Small intestine (tissue), 7 donors: Measurements from ENCODE around the gene SHF. TPM values are rescaled to one million over a fixed set of nuclear protein-coding genes. Genes with fewer than 3 reads are reported as not detected.

Experiments
- DNase-seq, 2 donors: peaks; one replicate each; pipeline versions ENCODE4 v3.0.0 to v3.0.0-alpha.2; 2013
- FAIRE-seq: peaks from 2 replicates; lab custom pipeline; 2012; peaks lifted over from hg19 to GRCh38; lab: Jason Lieb, UNC
- H3K27ac ChIP-seq, 3 donors: one replicate each; pipeline ENCODE4 v1.5.1; 2013; ENCODE audit warnings: low read length in 2 of 3, mild to moderate bottlenecking in 2 of 3, control low read depth in 1 of 3, inconsistent platforms in 1 of 3, low read depth in 1 of 3, moderate library complexity in 1 of 3
- H3K27me3 ChIP-seq, 3 donors: one replicate each; pipeline ENCODE4 v1.6.1; 2013; ENCODE audit warnings: low read length in 3 of 3, inconsistent platforms in 1 of 3; ENCODE audit not compliant: control insufficient read depth in 3 of 3, insufficient read depth in 3 of 3
- H3K36me3 ChIP-seq, 3 donors: one replicate each; pipeline ENCODE4 v1.6.1; 2013; ENCODE audit warnings: low read length in 3 of 3, inconsistent platforms in 1 of 3, low read depth in 1 of 3, mild to moderate bottlenecking in 1 of 3, moderate library complexity in 1 of 3; ENCODE audit not compliant: control insufficient read depth in 3 of 3, insufficient read depth in 2 of 3
- H3K4me1 ChIP-seq, 3 donors: one replicate each; pipeline ENCODE4 v1.6.1; 2013; ENCODE audit warnings: low read length in 2 of 3, inconsistent platforms in 1 of 3, low read depth in 1 of 3, mild to moderate bottlenecking in 1 of 3, moderate library complexity in 1 of 3; ENCODE audit not compliant: control insufficient read depth in 3 of 3, insufficient read depth in 2 of 3
- H3K4me3 ChIP-seq, 3 donors: one replicate each; pipeline ENCODE4 v1.5.1; 2013; ENCODE audit warnings: low read length in 3 of 3, control low read depth in 1 of 3, inconsistent platforms in 1 of 3, low read depth in 1 of 3, mild to moderate bottlenecking in 1 of 3, moderate library complexity in 1 of 3
- H3K9me3 ChIP-seq, 2 donors: one replicate each; pipeline ENCODE4 v1.6.1; 2013; ENCODE audit warnings: low read depth in 1 of 2, low read length in 1 of 2; ENCODE audit not compliant: control insufficient read depth in 2 of 2, insufficient read depth in 1 of 2
- WGBS, 3 donors: extraction: QIAGEN DNeasy Blood & Tissue Kit; methylation state at CpG; one replicate each; pipeline ENCODE4 v1.1.7; 2013; 5-methylcytosine and 5-hydroxymethylcytosine counted together
- polyA plus RNA-seq, 4 donors: library from polyadenylated mRNA; stranded (reverse) in 3 of 4; unstranded in 1 of 4; fragments of 200-250 nt in 3 of 4; fragments of 120-200 nt in 1 of 4; gene quantifications; one replicate each; pipeline versions ENCODE4 v1.2.1 to v1.2.3, GENCODE V29; 2013
- donor health status: healthy with polysubstance abuse.
- donor health status: control.
- donor health status: control.
- donor health status: Bipolar disorder and iron deficiency.
- donor health status: healthy.

The SHF gene
- polyA plus RNA-seq, 4 donors = 9.5 to 25.0 (median 11.6) TPM

DNA sequence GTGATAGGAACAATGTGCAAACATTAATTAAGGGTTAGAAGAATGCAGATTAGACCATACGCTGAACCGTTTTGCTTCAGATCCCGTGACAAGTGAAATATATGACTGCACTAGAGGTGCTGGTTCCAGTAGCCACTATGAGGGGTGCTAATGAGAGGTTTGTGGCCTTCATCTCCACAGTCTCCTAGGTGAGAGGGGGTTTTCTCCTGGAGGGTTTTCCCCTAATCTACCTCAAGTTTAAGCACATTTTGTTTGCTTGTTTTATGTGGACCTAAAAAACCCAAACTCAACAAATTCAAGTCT lies 13.7 kb upstream of the SHF start:
- no peaks in the 10 kb centered on the region for H3K9me3 ChIP-seq
- no peaks in the 10 kb centered on the region for H3K27me3 ChIP-seq
- no peak overlapping the region for H3K4me3 ChIP-seq
- WGBS, 3 donors = 71 to 80% (median 75%) methylated on average over 3 of the region's 3 CpGs
- peaks cover 0 to 11% (median 0%) of the 10 kb centered on the region in 3 donors for H3K4me1 ChIP-seq
- H3K27ac ChIP-seq = peak overlapping the region in 1 of 3 donors; percentile 100
- DNase-seq (no peak), FAIRE-seq (no peak)
- no peaks in the 10 kb centered on the region for H3K36me3 ChIP-seq

DNA sequence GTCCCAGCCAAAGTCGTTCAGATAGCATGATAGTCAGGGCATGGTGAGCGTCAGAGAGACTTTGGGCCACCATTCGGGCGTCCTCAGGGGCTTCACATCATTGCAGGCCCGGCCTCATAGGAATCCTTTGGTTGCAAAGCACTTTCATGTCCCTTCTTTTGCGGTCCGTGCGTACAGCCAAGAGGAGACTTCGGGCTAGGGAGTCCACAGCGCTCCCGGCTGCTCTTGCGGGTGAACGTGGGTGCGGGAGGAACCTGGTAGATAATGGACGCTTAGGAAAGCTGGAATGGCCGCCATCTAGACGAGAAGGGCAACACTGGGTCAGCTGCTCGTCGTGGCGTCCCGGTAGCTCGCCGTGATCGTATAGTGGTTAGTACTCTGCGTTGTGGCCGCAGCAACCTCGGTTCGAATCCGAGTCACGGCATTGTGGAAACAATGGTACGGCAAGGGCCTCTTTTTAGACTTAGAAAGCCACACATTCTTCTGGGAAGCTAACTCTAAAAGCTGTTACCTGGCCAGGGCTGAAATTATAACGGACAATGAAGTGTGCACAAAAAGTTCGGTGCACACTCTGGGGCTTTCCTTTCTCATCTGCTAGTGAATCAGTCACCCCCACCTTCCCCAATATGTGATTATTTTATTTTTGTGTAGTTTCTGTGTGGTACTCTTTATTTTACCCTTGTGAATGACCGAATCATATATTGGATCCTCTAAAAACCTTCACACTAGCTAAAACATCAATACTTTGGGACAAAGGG lies 13.2 kb upstream of the SHF start:
- WGBS, 3 donors = 4 to 9% (median 6%) methylated on average over 34 of the region's 34 CpGs
- DNase-seq (peak; percentile 62 to 91), FAIRE-seq (no peak)
- H3K4me3 ChIP-seq = peak overlapping the region; percentile 35 to 93 (median 66)
- H3K36me3 ChIP-seq = no peaks in the 10 kb centered on the region
- H3K27ac ChIP-seq = peak overlapping the region; percentile 99 to 100 (median 100)
- H3K4me1 ChIP-seq = peaks cover 0 to 11% (median 0%) of the 10 kb centered on the region in 3 donors
- H3K27me3 ChIP-seq = no peaks in the 10 kb centered on the region
- no peaks in the 10 kb centered on the region for H3K9me3 ChIP-seq

DNA sequence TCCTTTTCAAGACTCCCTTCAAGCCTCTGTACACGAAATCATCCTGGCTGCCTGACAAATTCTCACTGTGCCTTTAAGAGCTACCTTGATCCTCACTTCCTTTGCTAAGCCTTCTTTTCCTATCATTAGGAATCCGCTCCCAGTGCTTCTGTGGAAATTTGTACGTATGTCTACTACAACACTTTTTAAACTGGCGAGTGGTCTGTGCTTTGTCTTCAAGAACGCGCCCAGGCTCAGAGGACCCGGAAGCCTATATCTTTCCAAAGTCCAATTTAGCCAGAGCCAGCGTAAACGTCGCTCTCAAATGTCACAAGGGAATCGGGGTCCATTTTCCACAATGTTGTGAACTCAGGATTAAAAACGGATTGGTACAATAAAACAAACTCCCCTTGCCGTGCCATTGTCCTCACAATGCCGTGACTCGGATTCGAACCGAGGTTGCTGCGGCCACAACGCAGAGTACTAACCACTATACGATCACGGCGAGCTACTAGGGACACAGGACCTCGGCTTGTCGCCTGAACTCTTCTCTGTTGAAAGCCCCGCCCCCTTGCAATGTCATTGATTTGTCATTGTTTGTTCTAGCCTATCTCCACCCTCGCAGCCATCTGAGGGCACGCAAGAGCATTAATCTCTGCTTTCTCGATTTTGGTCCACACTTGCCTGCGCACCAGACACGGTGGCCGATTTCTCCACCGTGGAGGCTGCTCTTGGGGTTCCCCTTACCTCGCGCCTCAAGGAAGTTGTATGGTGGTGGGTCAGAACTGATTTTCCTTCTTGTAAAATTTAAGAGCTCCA lies 12.4 kb upstream of the SHF start:
- H3K27ac ChIP-seq = peak overlapping the region; percentile 99 to 100 (median 100)
- H3K4me3 ChIP-seq = peak overlapping the region; percentile 35 to 93 (median 66)
- no peak for FAIRE-seq
- H3K4me1 ChIP-seq = peaks cover 0 to 11% (median 0%) of the 10 kb centered on the region in 3 donors
- H3K9me3 ChIP-seq = no peaks in the 10 kb centered on the region
- WGBS, 3 donors = 0% methylated on average over 34 of the region's 34 CpGs
- DNase-seq = peak; percentile 97 to 98
- H3K27me3 ChIP-seq = no peaks in the 10 kb centered on the region
- no peaks in the 10 kb centered on the region for H3K36me3 ChIP-seq

DNA sequence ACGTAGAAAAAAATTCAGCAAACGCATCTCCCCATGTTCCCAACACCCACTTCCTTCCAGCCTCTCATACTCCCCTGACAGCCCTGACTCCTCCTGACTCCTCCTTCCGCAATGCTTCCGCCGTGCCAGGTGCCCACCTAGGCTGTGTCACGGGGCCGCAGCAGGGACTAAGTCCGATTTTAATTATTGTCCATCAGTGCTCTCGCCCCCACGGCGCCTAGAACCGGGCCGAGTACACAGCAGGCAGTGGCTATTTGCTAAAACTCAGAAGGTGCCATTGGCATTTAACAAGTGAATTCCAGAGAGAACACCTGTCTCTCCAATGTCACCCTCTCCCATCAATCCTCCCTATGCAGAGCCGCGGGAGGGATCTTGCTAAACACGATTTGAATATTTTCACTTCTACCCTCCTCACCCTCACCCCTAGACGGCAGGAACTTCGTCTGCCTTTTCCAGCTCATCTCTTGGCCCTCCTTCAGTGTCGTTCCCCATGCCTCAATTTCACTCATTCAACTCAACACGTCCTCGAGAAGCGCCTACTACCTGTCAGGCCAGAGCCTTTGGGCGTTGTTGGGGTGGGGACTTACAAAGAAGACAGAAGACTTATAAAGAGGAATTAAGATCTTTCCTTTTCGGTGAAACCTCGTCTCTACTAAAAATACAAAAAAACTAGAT lies 11.5 kb upstream of the SHF start:
- no peaks in the 10 kb centered on the region for H3K9me3 ChIP-seq
- no peaks in the 10 kb centered on the region for H3K27me3 ChIP-seq
- DNase-seq (peak; percentile 49 to 73), FAIRE-seq (no peak)
- H3K4me1 ChIP-seq = peaks cover 0 to 11% (median 0%) of the 10 kb centered on the region in 3 donors
- H3K4me3 ChIP-seq = peak overlapping the region; percentile 42 to 93 (median 71)
- WGBS, 3 donors = 1 to 2% (median 1%) methylated on average over 25 of the region's 25 CpGs
- H3K27ac ChIP-seq = peak overlapping the region; percentile 99 to 100 (median 100)
- H3K36me3 ChIP-seq = no peaks in the 10 kb centered on the region

GRCh38 chr15:45198337-45199135 lies 10.8 kb upstream of the SHF start:
- Histone ChIP-seq H3K4me3 (peak overlapping the region; percentile 42 to 93 (median 71)), H3K4me1 (peaks cover 0 to 11% (median 0%) of the 10 kb centered on the region in 3 donors), H3K9me3 (no peaks in the 10 kb centered on the region), H3K36me3 (no peaks in the 10 kb centered on the region), H3K27ac (peak overlapping the region; percentile 99 to 100 (median 100)), H3K27me3 (no peaks in the 10 kb centered on the region)
- FAIRE-seq (no peak), DNase-seq (peak; percentile 98 to 99)
- WGBS, 3 donors = 0 to 1% (median 0%) methylated on average over 41 to 42 of the region's 42 CpGs

DNA sequence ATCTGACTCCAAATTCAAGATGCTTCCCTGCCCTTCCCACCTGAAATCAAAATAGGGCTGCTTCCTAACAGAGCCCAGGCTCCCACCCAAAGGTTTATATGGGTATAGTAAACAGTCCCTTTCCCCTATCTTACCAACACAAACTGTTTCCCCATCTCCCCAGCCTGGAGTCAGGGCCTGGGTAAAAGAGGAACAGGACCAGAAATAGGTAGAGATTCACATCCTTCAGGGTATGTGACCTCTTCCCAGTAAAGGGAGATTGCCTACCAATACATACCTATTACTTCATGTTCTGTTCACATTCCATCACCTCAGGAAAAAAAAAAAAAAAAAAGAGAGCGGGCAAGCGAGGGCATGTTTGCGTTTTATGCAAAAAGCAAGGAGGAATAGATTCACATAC lies 9.7 kb upstream of the SHF start:
- no peaks in the 10 kb centered on the region for H3K27me3 ChIP-seq
- WGBS, 3 donors = 90 to 95% (median 90%) methylated on average over 3 of the region's 3 CpGs
- no peaks in the 10 kb centered on the region for H3K9me3 ChIP-seq
- no peaks in the 10 kb centered on the region for H3K36me3 ChIP-seq
- no peak overlapping the region for H3K27ac ChIP-seq
- H3K4me1 ChIP-seq = peaks cover 0 to 11% (median 0%) of the 10 kb centered on the region in 3 donors
- no peak for FAIRE-seq
- no peak for DNase-seq
- no peak overlapping the region for H3K4me3 ChIP-seq

- WGBS, 3 donors = 0 to 1% (median 0%) methylated on average over 10 to 43 of the region's 43 CpGs
- Histone ChIP-seq H3K4me3 (peak overlapping the region; percentile 46 to 71 (median 52)), H3K4me1 (peaks cover 0 to 14% (median 0%) of the 10 kb centered on the region in 3 donors), H3K9me3 (no peaks in the 10 kb centered on the region), H3K27me3 (no peaks in the 10 kb centered on the region), H3K27ac (peak overlapping the region in 1 of 3 donors; percentile 12), H3K36me3 (no peaks in the 10 kb centered on the region)
- DNase-seq (no peak), FAIRE-seq (no peak)
These were observed 230 bp downstream of the SHF start for GRCh38 chr15:45187578-45187893.
